ENCODE measurements around the gene NFIL3.

NFIL3 gene

DNA sequence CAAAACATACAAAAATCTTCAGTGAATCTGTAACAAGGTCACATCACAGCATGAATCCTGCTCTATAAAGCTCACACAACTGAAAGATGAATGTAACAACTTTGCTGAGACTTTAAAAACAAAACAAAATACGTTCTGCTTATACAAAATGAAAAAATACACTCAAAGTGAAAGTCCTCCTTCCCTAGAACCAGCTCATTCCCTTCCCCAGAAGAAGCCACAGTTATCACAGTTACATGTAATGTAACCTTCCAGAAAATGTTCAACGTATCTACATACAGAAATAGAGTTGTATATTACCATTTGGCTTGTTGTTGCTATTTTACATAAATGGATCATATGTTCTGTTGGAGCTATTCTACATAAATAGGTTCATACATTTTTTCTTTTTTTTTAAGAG is 64.5 kb downstream of the NFIL3 start:
- Histone ChIP-seq H3K4ac (ENCODE audit: low read depth, low read length) (peak overlapping the region; percentile 77), H3K79me1 (ENCODE audit: low read length) (peaks cover 6% of the 10 kb centered on the region), H2AFZ (ENCODE audit: insufficient read depth, low read length, poor library complexity) (no peak overlapping the region), H3K14ac (ENCODE audit: low read length) (no peak overlapping the region), H3K79me2 (ENCODE audit: control insufficient read depth, insufficient read depth, low read length, poor library complexity) (peaks cover 4% of the 10 kb centered on the region), H3K4me2 (ENCODE audit: low read length) (no peak overlapping the region), H4K12ac (ENCODE audit: low read depth, low read length) (no peak overlapping the region), H3K9ac (ENCODE audit: low read length) (no peak overlapping the region), H2BK120ac (ENCODE audit: insufficient read depth, low read length, poor library complexity) (no peak overlapping the region), H3K36me3 (ENCODE audit: control insufficient read depth in 1 of 2, insufficient read depth in 2 of 2, low read length in 2 of 2) (peaks cover 0 to 2% of the 10 kb centered on the region in 2 experiments), H3K9me3 (ENCODE audit: insufficient read depth, low read depth, low read length) (no peaks in the 10 kb centered on the region), H2AK5ac (ENCODE audit: low read length) (no peak overlapping the region), H3K4me1 (ENCODE audit: control insufficient read depth in 1 of 2, insufficient read depth in 2 of 2, low read length in 2 of 2) (peaks cover 3 to 4% of the 10 kb centered on the region in 2 experiments), H3K23ac (ENCODE audit: low read length) (no peak overlapping the region), H3K4me3 (ENCODE audit: low read depth, low read length) (no peak overlapping the region), H2BK12ac (ENCODE audit: low read length) (no peak overlapping the region), H3K27me3 (ENCODE audit: insufficient read depth, low read length) (no peaks in the 10 kb centered on the region), H4K8ac (ENCODE audit: low read depth, low read length) (no peak overlapping the region), H4K91ac (ENCODE audit: low read depth, low read length) (no peak overlapping the region), H2BK5ac (ENCODE audit: low read depth, low read length, poor library complexity) (no peak overlapping the region), H3K18ac (ENCODE audit: low read length) (no peak overlapping the region), H3K27ac (ENCODE audit: low read depth, low read length) (no peak overlapping the region)
- WGBS (ENCODE audit: extremely low coverage, insufficient coverage, insufficient read length), result no CpG with 5 or more reads among the region's 2 CpGs
- no peak for DNase-seq
